SK-N-SH (cell line): ENCODE measurements around the gene ESYT3. TPM values are rescaled to one million over a fixed set of nuclear protein-coding genes. Genes with fewer than 3 reads are reported as not detected.

Source experiments
- CTCF ChIA-PET: fragments of 300-600, 350-600 bp; formaldehyde crosslinking; extraction: SDS; loops from one replicate; lab custom pipeline; 2021; lab: Yijun Ruan, JAX
- POLR2A ChIA-PET: fragments of 350-600 bp; sonication (Branson Sonifier 250); formaldehyde crosslinking; extraction: SDS; loops from one replicate; lab custom pipeline; 2020; ENCODE audit warnings: antibody characterized with exemption, inconsistent platforms; lab: Yijun Ruan, JAX
- DNase-seq: peaks from one replicate; pipeline ENCODE4 v3.0.0; 2012
- H2AFZ ChIP-seq: fragments of 200-600 bp; sonication (generic); 2 replicates; pipeline ENCODE4 v1.8.1; 2016; ENCODE audit warnings: antibody characterized with exemption, mild to moderate bottlenecking, low read depth
- H3F3A ChIP-seq: fragments of 200-600 bp; sonication (generic); replicated peaks from 2 replicates; pipeline ENCODE3; 2016; ENCODE audit warnings: antibody characterized with exemption, mild to moderate bottlenecking; ENCODE audit not compliant: insufficient read depth
- H3K27ac ChIP-seq, 2 experiments: fragments of 200-500 bp in 1 of 2; fragments of 200-600 bp in 1 of 2; sonication (Bioruptor generic) in 1 of 2; sonication (generic), shearing (Covaris generic) in 1 of 2; 2 replicates each; pipeline versions ENCODE4 v1.5.1 to v1.6.1; 2014 to 2016; ENCODE audit warnings: low read depth in 2 of 2, inconsistent platforms in 1 of 2, low read length in 1 of 2, mild to moderate bottlenecking in 1 of 2, mixed read lengths in 1 of 2
- H3K27me3 ChIP-seq: fragments of 200-600 bp; sonication (generic), shearing (Covaris generic); 2 replicates; pipeline ENCODE4 v1.6.1; 2016; ENCODE audit warnings: mixed run types; ENCODE audit not compliant: insufficient read depth
- H3K36me3 ChIP-seq, 2 experiments: fragments of 200-500 bp in 1 of 2; fragments of 200-600 bp in 1 of 2; sonication (Bioruptor generic) in 1 of 2; sonication (generic) in 1 of 2; replicated peaks in 1 of 2; 2 replicates each; pipeline versions ENCODE3 to v1.5.1; 2014 to 2016; ENCODE audit warnings: low read length in 1 of 2, mild to moderate bottlenecking in 1 of 2; ENCODE audit not compliant: insufficient read depth in 2 of 2, control insufficient read depth in 1 of 2
- H3K4me1 ChIP-seq, 2 experiments: fragments of 200-500 bp in 1 of 2; fragments of 200-600 bp in 1 of 2; sonication (Bioruptor generic) in 1 of 2; sonication (generic), shearing (Covaris generic) in 1 of 2; 2 replicates each; pipeline versions ENCODE4 v1.5.1 to v1.6.1; 2014 to 2016; ENCODE audit warnings: low read depth in 1 of 2, low read length in 1 of 2, mixed run types in 1 of 2; ENCODE audit not compliant: insufficient read depth in 2 of 2, control insufficient read depth in 1 of 2
- H3K4me2 ChIP-seq: fragments of 200-600 bp; sonication (generic), shearing (Covaris generic); 2 replicates; pipeline ENCODE4 v1.6.1; 2017; ENCODE audit warnings: mixed run types
- H3K4me3 ChIP-seq, 2 experiments: fragments of 200-500 bp in 1 of 2; fragments of 200-600 bp in 1 of 2; sonication (Bioruptor generic) in 1 of 2; sonication (generic), shearing (Covaris generic) in 1 of 2; 2 replicates each; pipeline versions ENCODE4 v1.5.1 to v1.8.1; 2014 to 2016; ENCODE audit warnings: low read depth in 2 of 2, inconsistent platforms in 1 of 2, low read length in 1 of 2, mild to moderate bottlenecking in 1 of 2, mixed read lengths in 1 of 2, moderate library complexity in 1 of 2
- H3K79me2 ChIP-seq: fragments of 200-600 bp; sonication (generic); 2 replicates; pipeline ENCODE4 v1.8.1; 2017; ENCODE audit warnings: mild to moderate bottlenecking; ENCODE audit not compliant: insufficient read depth
- H3K9ac ChIP-seq: fragments of 200-600 bp; sonication (generic); 2 replicates; pipeline ENCODE4 v1.6.1; 2017; ENCODE audit warnings: mixed run types
- H3K9me2 ChIP-seq: fragments of 200-600 bp; sonication (generic); 2 replicates; pipeline ENCODE4 v1.6.1; 2017; ENCODE audit warnings: mixed run types
- H3K9me3 ChIP-seq: fragments of 200-600 bp; sonication (generic); 2 replicates; pipeline ENCODE4 v1.6.1; 2017; ENCODE audit warnings: mixed run types, mild to moderate bottlenecking, moderate library complexity
- H4K20me1 ChIP-seq: fragments of 200-600 bp; sonication (generic); 2 replicates; pipeline ENCODE4 v1.6.1; 2017; ENCODE audit warnings: mild to moderate bottlenecking, mixed run types; ENCODE audit not compliant: insufficient read depth
- CHD2 ChIP-seq: fragments of 150-350 bp; IDR thresholded peaks from 2 replicates; pipeline ENCODE4 v1.6.1; 2018; ENCODE audit warnings: low read length; ENCODE audit not compliant: partially characterized antibody
- ELF1 ChIP-seq: IDR thresholded peaks from 2 replicates; pipeline ENCODE4 v1.4.0; 2012
- EP300 ChIP-seq, 2 experiments: IDR thresholded peaks; 2 replicates each; pipeline versions ENCODE4 v1.4.0 to v1.6.1; 2012; ENCODE audit warnings: borderline replicate concordance in 1 of 2, low read depth in 1 of 2, low read length in 1 of 2
- EZH2phosphoT487 ChIP-seq: fragments of 200-600 bp; sonication (generic); IDR thresholded peaks from 2 replicates; pipeline ENCODE4 v1.6.1; 2017; ENCODE audit warnings: low read depth, mixed run types, mild to moderate bottlenecking, antibody characterized with exemption, moderate library complexity, borderline replicate concordance
- FOSL2 ChIP-seq: IDR thresholded peaks from 2 replicates; pipeline ENCODE4 v1.4.0; 2012; ENCODE audit warnings: low read depth, mild to moderate bottlenecking, moderate library complexity, borderline replicate concordance
- FOXJ3 ChIP-seq: sonication (generic); formaldehyde crosslinking; IDR thresholded peaks from 2 replicates; pipeline ENCODE4 v1.5.1; 2020; ENCODE audit warnings: mild to moderate bottlenecking, missing genetic modification reagents
- FOXM1 ChIP-seq: IDR thresholded peaks from 2 replicates; pipeline ENCODE4 v1.4.0; 2012; ENCODE audit warnings: low read depth, mild to moderate bottlenecking
- GABPA ChIP-seq: IDR thresholded peaks from 2 replicates; pipeline ENCODE4 v1.4.0; 2012; ENCODE audit warnings: low read depth, mild to moderate bottlenecking
- IRF3 ChIP-seq: fragments of 150-350 bp; IDR thresholded peaks from 2 replicates; pipeline ENCODE4 v1.6.1; 2016; ENCODE audit warnings: mild to moderate bottlenecking, low read depth, low read length
- MAX ChIP-seq: IDR thresholded peaks from 2 replicates; pipeline ENCODE4 v1.4.0; 2012; ENCODE audit warnings: low read depth
- MEF2A ChIP-seq: IDR thresholded peaks from 2 replicates; pipeline ENCODE4 v1.4.0; 2012; ENCODE audit warnings: low read depth, borderline replicate concordance
- MXI1 ChIP-seq: IDR thresholded peaks from 2 replicates; pipeline ENCODE4 v1.6.1; 2012; ENCODE audit warnings: mild to moderate bottlenecking, low read depth, low read length, improper control_type of control experiment
- RAD21 ChIP-seq: IDR thresholded peaks from 2 replicates; pipeline ENCODE4 v1.6.1; 2012; ENCODE audit warnings: mild to moderate bottlenecking, low read length
- RCOR1 ChIP-seq: fragments of 150-350 bp; IDR thresholded peaks from 2 replicates; pipeline ENCODE4 v1.6.1; 2017; ENCODE audit warnings: antibody characterized with exemption, low read length
- REST ChIP-seq: IDR thresholded peaks from 2 replicates; pipeline ENCODE4 v1.6.1; 2012; ENCODE audit warnings: mild to moderate bottlenecking, low read depth, low read length, moderate library complexity
- SIN3A ChIP-seq: IDR thresholded peaks from 2 replicates; pipeline ENCODE4 v1.6.1; 2012; ENCODE audit warnings: low read depth, mild to moderate bottlenecking, low read length, moderate library complexity, borderline replicate concordance
- SMC3 ChIP-seq: IDR thresholded peaks from 2 replicates; pipeline ENCODE4 v1.6.1; 2012; ENCODE audit warnings: low read depth, low read length, improper control_type of control experiment
- TEAD4 ChIP-seq: IDR thresholded peaks from 2 replicates; pipeline ENCODE4 v1.4.0; 2012; ENCODE audit warnings: mild to moderate bottlenecking, borderline replicate concordance; ENCODE audit not compliant: insufficient read depth
- USF2 ChIP-seq: fragments of 150-350 bp; IDR thresholded peaks from 2 replicates; pipeline ENCODE4 v1.6.1; 2017; ENCODE audit warnings: antibody characterized with exemption, low read length, low read depth, borderline replicate concordance
- YY1 ChIP-seq: IDR thresholded peaks from 2 replicates; pipeline ENCODE4 v1.4.0; 2012; ENCODE audit warnings: low read depth, mild to moderate bottlenecking
- WGBS: methylation state at CpG from one replicate; pipeline ENCODE4 v1.1.6; 2017; ENCODE audit warnings: low lambda C conversion rate; 5-methylcytosine and 5-hydroxymethylcytosine counted together
- polyA plus RNA-seq, 3 experiments: library from polyadenylated mRNA; depleted of rRNA; stranded (reverse); fragments of >200 nt; gene quantifications; 2 replicates each; pipeline ENCODE4 v1.2.3, GENCODE V29; 2012

ESYT3 gene
- polyA plus RNA-seq, 1 of the 3 experiments (the other 2 are of a cell fraction) = 0.33 TPM

GRCh38 chr3:138465925-138466324 lies 31.5 kb downstream of the ESYT3 start:
- 92% methylated on average over 2 of the region's 2 CpGs for WGBS
- POLR2A ChIA-PET = no interaction called here

GRCh38 chr3:138467931-138468330 lies 33.5 kb downstream of the ESYT3 start:
- no peaks in the 10 kb centered on the region for H3K9me3 ChIP-seq
- WGBS = 90% methylated on average over 4 of the region's 5 CpGs
- H3K36me3 ChIP-seq = no peaks in the 10 kb centered on the region
- no peaks in the 10 kb centered on the region for H3K27me3 ChIP-seq
- CTCF ChIA-PET = interaction anchor here (0.8 to 1.2 kb wide), 3 partner anchors 8 to 447 kb away, joined by 3 to 4 read pairs (median 3); no protein-coding TSS in a partner anchor
- H2AFZ ChIP-seq = no peak overlapping the region
- no peaks in the 10 kb centered on the region for H3K79me2 ChIP-seq
- POLR2A ChIA-PET = no interaction called here
- H3K4me3 ChIP-seq = no peak overlapping the region
- peaks cover 0 to 5% of the 10 kb centered on the region in 2 experiments; a peak in 1 of 4 replicates for H3K4me1 ChIP-seq
- peaks cover 4% of the 10 kb centered on the region for H3F3A ChIP-seq
- no peaks in the 10 kb centered on the region for H4K20me1 ChIP-seq
- no peak overlapping the region for H3K9ac ChIP-seq
- H3K27ac ChIP-seq = no peak overlapping the region
- H3K4me2 ChIP-seq = no peak overlapping the region
- no peak for DNase-seq
- no peaks in the 10 kb centered on the region for H3K9me2 ChIP-seq
- TF ChIP-seq SMC3 (no peak), GABPA (no peak), EP300 (IDR thresholded peaks at IDR 0.05; ENCODE audit: borderline replicate concordance in 1 of 2, low read depth in 1 of 2, low read length in 1 of 2) (no peak), FOSL2 (no peak), IRF3 (no peak), FOXM1 (no peak), EZH2phosphoT487 (no peak), FOXJ3 (CRISPR knock-in tag) (no peak), MXI1 (no peak), TEAD4 (no peak), ELF1 (no peak), YY1 (no peak), RCOR1 (no peak), MAX (no peak), MEF2A (no peak), REST (no peak), RAD21 (no peak)

More at GRCh38 chr3:138465925-138466324, 31.5 kb downstream of the ESYT3 start:
- Histone ChIP-seq H3K79me2 (no peaks in the 10 kb centered on the region), H3K9ac (no peak overlapping the region), H3K27me3 (no peaks in the 10 kb centered on the region), H3K4me2 (no peak overlapping the region), H3K4me1 (peaks cover 0 to 5% of the 10 kb centered on the region in 2 experiments; a peak in 1 of 4 replicates), H3K4me3 (no peak overlapping the region), H2AFZ (no peak overlapping the region), H3K27ac (no peak overlapping the region), H3F3A (peaks cover 4% of the 10 kb centered on the region), H4K20me1 (no peaks in the 10 kb centered on the region), H3K9me3 (no peaks in the 10 kb centered on the region), H3K9me2 (no peaks in the 10 kb centered on the region), H3K36me3 (no peaks in the 10 kb centered on the region)
- DNase-seq = no peak
- TF ChIP-seq MEF2A = no peak
- TF ChIP-seq FOSL2 = no peak
- TF ChIP-seq ELF1 = no peak
- no peak for TF ChIP-seq EP300 (IDR thresholded peaks at IDR 0.05; ENCODE audit: borderline replicate concordance in 1 of 2, low read depth in 1 of 2, low read length in 1 of 2)
- TF ChIP-seq CHD2 = no peak
- no peak for TF ChIP-seq SIN3A
- no peak for TF ChIP-seq YY1
- no peak for TF ChIP-seq MAX
- no peak for TF ChIP-seq USF2
- no peak for TF ChIP-seq FOXJ3 (CRISPR knock-in tag)
- CTCF ChIA-PET = interaction anchor here (0.8 to 2.5 kb wide), 6 partner anchors 13 to 469 kb away, joined by 3 to 10 read pairs (median 5); partner anchors contain the start of gene CEP70
